Sigmoid colon (tissue), 4 donors: ENCODE results near the gene TAS1R1.

Source experiments
- CTCF ChIP-seq, 4 experiments: fragments of 450-650 bp in 3 of 4; fragments of 200-600 bp in 1 of 4; IDR thresholded peaks; one replicate each; pipeline ENCODE4 v1.5.1; 2016 to 2019; ENCODE audit warnings: antibody characterized with exemption in 4 of 4, mild to moderate bottlenecking in 3 of 4, moderate library complexity in 2 of 4
- EP300 ChIP-seq, 4 donors: sonication (generic); formaldehyde crosslinking; IDR thresholded peaks; one replicate each; pipeline ENCODE4 v1.6.1; 2017; ENCODE audit warnings: antibody characterized with exemption in 4 of 4
- POLR2A ChIP-seq, 2 donors: fragments of 450-650 bp; IDR thresholded peaks; one replicate each; pipeline ENCODE4 v1.6.1; 2016; ENCODE audit warnings: antibody characterized with exemption in 2 of 2, mild to moderate bottlenecking in 2 of 2, moderate library complexity in 2 of 2
- POLR2AphosphoS5 ChIP-seq, 4 donors: sonication (generic); formaldehyde crosslinking; IDR thresholded peaks; one replicate each; pipeline ENCODE4 v1.6.1; 2017; ENCODE audit warnings: antibody characterized with exemption in 4 of 4

- TF ChIP-seq POLR2A (IDR thresholded peaks at IDR 0.05) (no peak), CTCF (IDR thresholded peaks at IDR 0.05) (no peak), EP300 (IDR thresholded peaks at IDR 0.05) (no peak), POLR2AphosphoS5 (IDR thresholded peaks at IDR 0.05) (no peak)
Measured at GRCh38 chr1:6513320-6513801, 41.7 kb upstream of the TAS1R1 start.
